Osteoblast (primary cell): ENCODE results near the gene ANKRD62. TPM values are rescaled to one million over a fixed set of nuclear protein-coding genes. Genes with fewer than 3 reads are reported as not detected.

Source experiments
- DNase-seq: peaks from one replicate; pipeline ENCODE4 v3.0.0; 2011; ENCODE audit warnings: low spot score, mixed read lengths; ENCODE audit not compliant: insufficient read length; ENCODE audit errors: missing footprints
- H2AFZ ChIP-seq: 2 replicates; pipeline ENCODE4 v1.6.0; 2011; ENCODE audit warnings: mild to moderate bottlenecking, low read length
- H3K27ac ChIP-seq: 2 replicates; pipeline ENCODE4 v1.5.1; 2011; ENCODE audit warnings: mild to moderate bottlenecking, low read depth, low read length, moderate library complexity
- H3K27me3 ChIP-seq: 2 replicates; pipeline ENCODE4 v1.6.0; 2012; ENCODE audit warnings: mild to moderate bottlenecking, control low read depth, inconsistent platforms, low read length, moderate library complexity; ENCODE audit not compliant: insufficient read depth
- H3K36me3 ChIP-seq: 2 replicates; pipeline ENCODE4 v1.5.1; 2011; ENCODE audit warnings: mild to moderate bottlenecking, low read length, control low read depth, moderate library complexity; ENCODE audit not compliant: insufficient read depth
- H3K4me1 ChIP-seq: 2 replicates; pipeline ENCODE4 v1.5.1; 2011; ENCODE audit warnings: mild to moderate bottlenecking, low read length, control low read depth, moderate library complexity; ENCODE audit not compliant: insufficient read depth
- H3K4me2 ChIP-seq: 2 replicates; pipeline ENCODE4 v1.6.0; 2011; ENCODE audit warnings: mild to moderate bottlenecking, low read length; ENCODE audit not compliant: insufficient read depth
- H3K4me3 ChIP-seq: fragments of 200-600 bp; sonication (generic); 3 replicates; pipeline ENCODE4 v1.5.1; 2012; ENCODE audit warnings: mild to moderate bottlenecking, low read length, inconsistent platforms; ENCODE audit not compliant: insufficient read depth
- H3K79me2 ChIP-seq: 2 replicates; pipeline ENCODE4 v1.6.0; 2012; ENCODE audit warnings: mild to moderate bottlenecking, low read length, control low read depth, inconsistent platforms; ENCODE audit not compliant: insufficient read depth
- H3K9me3 ChIP-seq: 2 replicates; pipeline ENCODE4 v1.5.1; 2011; ENCODE audit warnings: low read depth, low read length, control low read depth
- H4K20me1 ChIP-seq: 2 replicates; pipeline ENCODE4 v1.6.0; 2012; ENCODE audit warnings: mild to moderate bottlenecking, low read length, control low read depth; ENCODE audit not compliant: insufficient read depth
- total RNA-seq: library from RNA; depleted of rRNA; stranded (reverse); fragments of >200 nt; gene quantifications from 2 replicates; pipeline ENCODE4 v1.2.3, GENCODE V29; 2012
- TF ChIP-seq, protein P1 (sequence below): IDR thresholded peaks from 2 replicates; pipeline ENCODE4 v1.5.1; 2011; ENCODE audit warnings: mild to moderate bottlenecking, low read depth, low read length, moderate library complexity; ENCODE audit errors: extremely low read depth

ANKRD62 gene
- total RNA-seq, 1 donor = not detected

DNA sequence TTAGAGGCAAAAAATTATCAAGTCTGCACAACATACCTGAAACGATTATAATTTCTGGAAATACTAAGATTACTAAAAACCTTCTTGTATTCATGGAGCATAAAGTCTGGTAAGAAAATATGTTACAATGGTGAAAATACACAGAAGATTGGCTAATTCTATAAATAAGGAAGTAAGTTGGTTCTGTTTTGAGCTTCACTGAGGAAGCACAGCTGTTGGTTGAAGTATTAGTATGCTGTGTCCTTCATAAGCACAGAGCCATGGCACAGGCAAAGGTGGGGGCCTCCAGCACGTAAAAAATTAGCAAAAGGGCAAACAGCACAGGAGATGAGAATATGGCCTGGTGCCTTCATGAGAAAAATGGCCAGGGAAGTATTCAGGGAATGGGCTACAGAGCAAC is 40.4 kb upstream of the ANKRD62 start:
- no peak overlapping the region for H3K4me3 ChIP-seq
- H3K27ac ChIP-seq = no peak overlapping the region
- no peaks in the 10 kb centered on the region for H3K79me2 ChIP-seq
- H3K27me3 ChIP-seq = no peaks in the 10 kb centered on the region
- no peaks in the 10 kb centered on the region for H3K36me3 ChIP-seq
- H4K20me1 ChIP-seq = no peaks in the 10 kb centered on the region
- DNase-seq = no peak
- no peaks in the 10 kb centered on the region for H3K9me3 ChIP-seq
- H2AFZ ChIP-seq = no peak overlapping the region
- peaks cover 8% of the 10 kb centered on the region for H3K4me1 ChIP-seq
- no peak overlapping the region for H3K4me2 ChIP-seq
- TF ChIP-seq, protein P1, sequence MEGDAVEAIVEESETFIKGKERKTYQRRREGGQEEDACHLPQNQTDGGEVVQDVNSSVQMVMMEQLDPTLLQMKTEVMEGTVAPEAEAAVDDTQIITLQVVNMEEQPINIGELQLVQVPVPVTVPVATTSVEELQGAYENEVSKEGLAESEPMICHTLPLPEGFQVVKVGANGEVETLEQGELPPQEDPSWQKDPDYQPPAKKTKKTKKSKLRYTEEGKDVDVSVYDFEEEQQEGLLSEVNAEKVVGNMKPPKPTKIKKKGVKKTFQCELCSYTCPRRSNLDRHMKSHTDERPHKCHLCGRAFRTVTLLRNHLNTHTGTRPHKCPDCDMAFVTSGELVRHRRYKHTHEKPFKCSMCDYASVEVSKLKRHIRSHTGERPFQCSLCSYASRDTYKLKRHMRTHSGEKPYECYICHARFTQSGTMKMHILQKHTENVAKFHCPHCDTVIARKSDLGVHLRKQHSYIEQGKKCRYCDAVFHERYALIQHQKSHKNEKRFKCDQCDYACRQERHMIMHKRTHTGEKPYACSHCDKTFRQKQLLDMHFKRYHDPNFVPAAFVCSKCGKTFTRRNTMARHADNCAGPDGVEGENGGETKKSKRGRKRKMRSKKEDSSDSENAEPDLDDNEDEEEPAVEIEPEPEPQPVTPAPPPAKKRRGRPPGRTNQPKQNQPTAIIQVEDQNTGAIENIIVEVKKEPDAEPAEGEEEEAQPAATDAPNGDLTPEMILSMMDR = no peak

DNA sequence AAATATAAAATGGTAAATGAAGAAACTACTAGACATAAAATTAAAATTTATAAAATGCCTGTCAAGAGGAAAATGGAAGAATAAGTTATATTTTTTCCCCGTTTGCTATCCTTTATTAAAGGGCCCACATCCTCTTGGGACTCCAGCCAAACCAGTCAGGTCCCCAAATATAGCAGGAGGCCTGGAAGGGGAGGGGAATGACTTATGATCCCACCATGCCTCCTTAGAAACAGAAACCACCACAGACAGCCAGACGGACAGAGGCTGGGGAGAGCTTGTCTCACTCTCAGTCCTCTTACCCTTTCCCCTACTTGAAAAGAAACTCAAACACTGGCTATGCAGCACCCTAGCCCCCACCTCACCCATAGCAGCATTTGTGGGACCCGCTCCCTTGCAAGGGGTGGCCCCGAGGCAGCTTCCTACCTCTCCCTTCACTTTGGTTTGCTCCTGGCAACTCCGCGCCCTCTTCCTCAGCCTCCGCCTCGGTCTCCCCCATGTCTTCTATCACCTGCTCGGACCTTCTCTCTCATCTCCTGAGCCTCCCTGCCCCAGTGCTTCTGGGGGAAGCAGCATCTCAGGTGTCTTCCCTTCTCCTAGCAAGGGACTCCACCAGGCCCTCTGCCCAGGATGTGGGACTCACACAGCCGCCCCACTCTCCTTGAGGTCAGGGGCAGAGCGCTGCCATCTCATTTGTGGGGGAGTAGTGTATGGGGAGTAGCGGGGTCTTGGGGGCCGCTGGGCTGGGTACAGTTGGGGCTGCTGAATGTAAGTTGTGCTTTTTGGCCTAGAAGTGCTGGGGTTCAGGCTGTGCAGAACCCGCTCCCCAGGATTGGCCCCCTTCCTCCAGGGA is 37.4 kb upstream of the ANKRD62 start:
- no peak overlapping the region for H3K27ac ChIP-seq
- no peak for DNase-seq

DNA sequence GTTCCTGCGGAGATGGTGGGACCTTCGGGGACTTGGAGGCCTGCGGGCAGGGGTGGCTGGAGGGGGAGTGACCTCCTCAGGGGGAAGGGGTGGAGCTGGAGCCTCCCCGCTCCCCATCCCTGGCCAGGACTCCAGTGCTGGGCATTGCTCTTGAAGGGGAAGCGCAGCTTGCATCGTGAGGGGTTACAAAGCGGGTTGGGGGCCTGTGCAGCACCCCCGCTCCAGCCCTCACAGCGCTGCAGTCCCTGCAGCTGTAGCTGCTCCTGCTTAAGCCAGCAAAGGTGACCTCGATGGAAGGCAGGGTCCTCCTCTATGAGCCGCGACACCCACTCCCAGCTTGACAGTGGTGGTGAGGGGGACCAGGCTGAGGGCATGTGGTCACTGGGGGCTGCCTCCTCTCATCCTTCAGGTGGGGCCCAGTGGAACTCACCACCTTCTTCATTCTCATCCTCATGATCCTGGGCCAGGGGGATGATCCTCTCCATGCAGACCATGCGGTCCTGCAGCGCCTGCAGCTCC is 36.7 kb upstream of the ANKRD62 start:
- Histone ChIP-seq H3K4me3 (no peak overlapping the region), H3K27ac (no peak overlapping the region), H2AFZ (no peak overlapping the region), H3K9me3 (no peaks in the 10 kb centered on the region), H3K79me2 (no peaks in the 10 kb centered on the region), H3K4me2 (no peak overlapping the region), H3K36me3 (no peaks in the 10 kb centered on the region), H3K4me1 (no peaks in the 10 kb centered on the region), H3K27me3 (no peaks in the 10 kb centered on the region), H4K20me1 (no peaks in the 10 kb centered on the region)
- TF ChIP-seq, protein P1 = no peak
- no peak for DNase-seq

More for the DNA sequence above, 37.4 kb upstream of the ANKRD62 start:
- Histone ChIP-seq H3K4me3 (no peak overlapping the region), H4K20me1 (no peaks in the 10 kb centered on the region), H3K79me2 (no peaks in the 10 kb centered on the region), H2AFZ (peak overlapping the region; percentile 45), H3K4me1 (no peaks in the 10 kb centered on the region), H3K27me3 (no peaks in the 10 kb centered on the region), H3K4me2 (peak overlapping the region; percentile 29), H3K9me3 (no peaks in the 10 kb centered on the region), H3K36me3 (no peaks in the 10 kb centered on the region)
- TF ChIP-seq, protein P1 = no peak

DNA sequence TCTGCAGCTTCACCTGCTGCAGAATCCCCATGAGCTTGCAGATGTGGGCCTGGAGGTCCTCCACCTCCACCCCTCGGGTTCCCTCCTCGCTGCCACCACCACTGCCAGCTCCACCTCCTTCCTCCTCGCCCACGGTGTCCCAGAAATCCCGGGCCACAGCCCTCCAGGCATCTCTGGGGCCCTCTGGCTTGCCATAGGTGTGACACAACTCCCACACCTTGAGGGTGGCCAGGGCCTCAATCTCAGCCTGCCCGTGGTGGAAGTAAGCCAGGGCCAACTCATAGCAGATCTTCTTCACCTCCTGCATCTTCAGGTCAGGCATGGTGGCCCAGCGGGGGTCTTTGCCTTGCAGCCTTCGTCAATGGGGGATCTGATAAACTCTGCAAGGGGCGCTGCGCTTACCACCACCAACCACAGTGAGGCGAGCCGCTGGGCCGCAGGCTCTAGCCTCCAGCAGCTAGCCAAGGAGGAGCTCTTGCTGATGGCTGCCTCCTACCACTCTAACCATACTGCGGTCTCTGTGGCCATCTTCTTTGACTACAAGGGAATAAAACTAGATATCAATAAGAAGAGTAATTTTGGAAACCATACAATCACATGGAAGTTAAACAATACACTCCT is 36.1 kb upstream of the ANKRD62 start:
- no peaks in the 10 kb centered on the region for H3K79me2 ChIP-seq
- H3K9me3 ChIP-seq = no peaks in the 10 kb centered on the region
- H3K4me1 ChIP-seq = no peaks in the 10 kb centered on the region
- H2AFZ ChIP-seq = no peak overlapping the region
- no peaks in the 10 kb centered on the region for H4K20me1 ChIP-seq
- no peaks in the 10 kb centered on the region for H3K27me3 ChIP-seq
- no peaks in the 10 kb centered on the region for H3K36me3 ChIP-seq
- no peak overlapping the region for H3K4me3 ChIP-seq
- TF ChIP-seq, protein P1 = no peak
- no peak for DNase-seq
- no peak overlapping the region for H3K4me2 ChIP-seq
- H3K27ac ChIP-seq = no peak overlapping the region
